HG03196 (cell line): Measurements from ENCODE around the gene ALOXE3.

Source experiments
- ATAC-seq: cut with Tn5 transposase; IDR thresholded peaks from one replicate; pipeline ENCODE4 v1.9.1; 2021; ENCODE audit not compliant: unreplicated experiment

Gene ALOXE3

DNA sequence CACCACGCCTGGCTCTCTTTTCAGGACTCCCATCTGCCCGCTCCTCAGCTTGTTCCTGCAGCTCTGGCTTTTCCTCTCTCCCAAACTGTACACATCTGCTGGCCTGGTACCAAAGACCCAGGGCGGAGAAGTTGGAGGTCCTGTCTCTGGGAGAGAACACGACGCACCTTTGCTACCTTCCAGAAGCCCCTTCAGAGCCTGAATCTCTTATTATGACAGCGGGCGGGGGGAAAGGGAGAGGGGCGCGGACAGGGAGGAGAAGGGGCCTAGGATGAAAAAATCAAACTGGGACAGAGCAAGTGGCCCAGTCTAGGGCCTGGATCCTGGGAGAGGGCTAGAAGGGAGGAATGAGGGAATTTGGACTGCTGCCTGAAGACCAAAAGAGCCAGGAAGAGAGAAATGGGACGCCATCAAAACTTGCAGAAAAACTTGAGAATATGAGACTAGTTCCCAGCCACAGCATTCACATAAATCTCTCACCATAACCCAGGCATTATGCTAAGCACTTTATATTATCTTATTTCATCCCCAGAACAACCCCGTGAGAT, 36.4 kb upstream of the ALOXE3 start:
- no peak for ATAC-seq

DNA sequence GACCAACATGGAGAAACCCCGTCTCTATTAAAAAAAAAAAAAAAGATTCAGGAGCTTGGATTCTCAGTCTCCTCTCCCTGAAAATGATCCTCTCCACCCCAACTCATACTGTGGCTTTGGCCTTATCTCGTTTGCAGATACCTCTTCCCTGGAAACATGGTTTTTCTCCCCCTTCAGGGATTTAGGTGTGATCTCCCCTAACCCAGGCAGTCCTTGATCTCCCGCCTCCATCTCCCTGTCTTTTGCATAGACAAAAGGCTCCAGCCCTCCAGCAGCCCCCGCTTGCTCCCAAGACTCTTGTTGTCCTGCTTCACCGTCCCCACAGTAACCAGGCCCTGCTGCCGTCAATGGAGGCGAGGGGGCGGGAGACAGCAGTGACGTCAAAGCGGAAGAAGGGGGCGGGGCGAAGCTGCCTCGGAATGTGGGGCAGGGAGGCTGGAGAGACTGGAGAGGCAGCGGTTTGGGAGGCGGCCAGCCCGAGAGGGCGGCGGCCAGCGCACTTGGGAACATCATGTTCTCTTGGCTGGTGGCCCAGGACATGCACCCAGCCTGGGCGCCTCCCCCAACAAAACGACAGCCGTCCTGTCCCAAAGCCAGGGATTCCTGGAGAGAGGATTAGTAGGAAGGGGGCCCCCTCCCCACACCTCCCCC, 35.8 kb upstream of the ALOXE3 start:
- ATAC-seq, result no peak

DNA sequence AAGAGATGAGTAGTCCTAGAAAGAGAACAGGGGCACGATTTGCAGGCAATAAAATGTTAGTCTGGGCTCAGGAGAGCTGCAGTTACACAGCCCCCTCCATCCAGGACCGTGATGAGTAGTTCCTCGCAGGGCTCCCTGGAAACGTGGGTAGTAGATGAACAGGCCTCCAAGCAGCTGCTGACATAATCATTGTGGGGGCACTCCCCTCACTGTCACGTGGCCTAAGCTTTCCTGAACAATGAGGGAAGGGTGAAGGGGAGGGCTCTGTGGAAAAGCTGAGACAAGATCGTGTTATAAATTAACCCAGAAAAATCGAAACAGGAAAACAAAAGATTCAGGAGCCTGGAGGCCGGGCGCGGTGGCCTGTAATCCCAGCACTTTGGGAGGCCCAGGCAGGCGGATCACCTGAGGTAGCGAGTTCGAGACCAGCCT, 35.2 kb upstream of the ALOXE3 start:
- ATAC-seq, result no peak

DNA sequence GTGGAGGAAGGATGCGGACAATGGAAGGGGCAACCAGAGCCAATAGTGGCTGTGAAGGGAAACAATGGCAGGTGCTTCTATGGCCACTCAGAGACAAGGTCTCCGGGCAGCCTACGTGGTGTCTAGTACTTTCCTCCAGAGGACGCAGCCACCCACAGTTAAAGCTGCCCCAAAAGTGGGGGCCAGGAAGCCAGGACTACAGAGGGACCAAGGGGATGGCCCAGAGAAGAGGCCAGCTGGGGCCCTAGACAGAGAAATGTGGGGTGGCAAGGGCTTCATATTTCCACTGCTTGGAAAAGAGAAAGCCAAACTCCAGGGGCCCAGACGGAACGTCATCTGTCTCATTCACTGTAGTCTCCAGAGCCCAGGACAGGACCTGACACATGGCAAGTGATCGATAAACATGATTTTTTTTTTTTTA, 34.7 kb upstream of the ALOXE3 start:
- ATAC-seq, result no peak

DNA sequence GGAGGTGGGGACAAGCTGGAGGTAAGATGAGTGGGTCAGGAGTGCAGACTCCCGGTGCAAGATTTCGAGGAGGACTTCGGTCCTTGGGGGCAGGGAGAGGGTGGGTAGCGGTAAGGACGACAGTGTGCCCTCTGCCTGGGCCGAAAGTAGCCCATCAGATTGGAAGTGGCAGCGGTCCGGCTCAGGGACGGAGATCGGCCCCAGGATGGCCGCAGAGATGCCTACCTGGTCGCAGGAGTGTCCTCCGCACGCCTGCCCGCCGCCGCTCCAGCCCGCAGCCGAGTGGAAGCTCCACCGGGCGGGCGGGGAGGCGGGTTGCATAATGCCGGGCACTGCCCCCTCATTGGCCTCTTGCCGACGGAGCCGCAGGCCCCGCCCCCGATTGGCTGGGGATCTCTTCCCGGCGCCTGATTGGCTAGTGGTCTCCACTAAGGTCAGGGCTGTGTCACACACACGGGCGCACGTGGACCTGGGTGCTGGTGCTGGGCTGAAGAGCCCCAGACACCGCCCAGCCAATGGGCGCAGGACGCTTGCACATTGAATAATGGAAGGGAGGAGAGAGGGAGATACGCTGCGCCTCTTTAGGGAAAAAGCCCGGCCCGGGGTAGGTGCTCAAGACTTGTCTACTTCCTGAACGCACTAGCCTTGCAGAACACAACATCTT, 33.9 kb upstream of the ALOXE3 start, which contains the start of gene PER1:
TSS of gene PER1 (minus strand) at position 293 of the 664 bp plus-strand sequence. CDS start 1,698 bp downstream, outside the sequence.
- peak; percentile 24 for ATAC-seq

DNA sequence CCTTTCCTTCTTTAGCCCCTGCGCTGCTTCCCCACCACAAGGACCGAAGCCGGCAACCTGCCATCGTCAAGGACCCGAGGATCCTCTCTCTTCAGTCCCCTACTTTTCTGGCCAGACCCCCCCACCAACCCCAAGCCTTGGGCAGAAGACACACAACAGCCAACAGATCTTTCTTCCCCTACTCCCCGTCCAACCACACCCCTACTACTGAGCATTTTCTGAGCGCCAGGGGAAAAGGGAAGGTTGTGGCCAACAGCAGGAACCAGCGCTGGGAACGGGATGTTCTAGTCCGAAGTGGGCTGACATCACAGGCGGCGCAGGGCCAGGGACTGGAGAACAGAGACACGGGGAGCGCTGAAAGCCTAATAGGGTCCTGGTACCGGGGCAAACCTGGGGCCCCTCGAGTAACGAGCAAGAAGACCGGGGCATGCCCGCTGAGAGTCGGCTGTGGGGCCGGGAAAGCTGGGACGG, 33.4 kb upstream of the ALOXE3 start:
- no peak for ATAC-seq

DNA sequence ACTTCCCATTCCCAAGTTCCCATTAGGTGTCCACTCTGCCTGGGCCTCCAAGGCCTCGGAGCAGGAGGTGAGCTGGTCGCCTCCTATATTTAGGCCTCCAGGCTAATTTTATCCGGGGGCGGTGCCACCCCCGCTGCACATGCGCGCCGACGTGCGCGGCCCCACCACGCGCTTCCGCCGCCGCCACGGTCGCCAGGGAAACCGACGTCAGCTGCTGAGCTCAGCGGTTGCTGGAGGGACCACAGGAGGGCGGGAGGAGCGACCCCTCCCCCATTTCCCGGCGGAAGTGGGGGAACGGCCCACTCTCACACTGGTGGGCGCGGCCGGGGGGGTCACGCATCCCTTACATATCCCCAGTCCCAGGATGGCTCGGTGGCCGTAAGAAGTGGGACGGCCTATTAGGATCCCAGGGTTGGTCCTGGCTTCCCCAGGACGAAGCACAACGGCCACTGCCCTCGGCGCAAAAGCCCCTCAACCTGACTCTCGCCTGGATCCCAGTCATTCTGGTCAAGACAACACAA, 32.9 kb upstream of the ALOXE3 start:
- peak; percentile 42 for ATAC-seq

DNA sequence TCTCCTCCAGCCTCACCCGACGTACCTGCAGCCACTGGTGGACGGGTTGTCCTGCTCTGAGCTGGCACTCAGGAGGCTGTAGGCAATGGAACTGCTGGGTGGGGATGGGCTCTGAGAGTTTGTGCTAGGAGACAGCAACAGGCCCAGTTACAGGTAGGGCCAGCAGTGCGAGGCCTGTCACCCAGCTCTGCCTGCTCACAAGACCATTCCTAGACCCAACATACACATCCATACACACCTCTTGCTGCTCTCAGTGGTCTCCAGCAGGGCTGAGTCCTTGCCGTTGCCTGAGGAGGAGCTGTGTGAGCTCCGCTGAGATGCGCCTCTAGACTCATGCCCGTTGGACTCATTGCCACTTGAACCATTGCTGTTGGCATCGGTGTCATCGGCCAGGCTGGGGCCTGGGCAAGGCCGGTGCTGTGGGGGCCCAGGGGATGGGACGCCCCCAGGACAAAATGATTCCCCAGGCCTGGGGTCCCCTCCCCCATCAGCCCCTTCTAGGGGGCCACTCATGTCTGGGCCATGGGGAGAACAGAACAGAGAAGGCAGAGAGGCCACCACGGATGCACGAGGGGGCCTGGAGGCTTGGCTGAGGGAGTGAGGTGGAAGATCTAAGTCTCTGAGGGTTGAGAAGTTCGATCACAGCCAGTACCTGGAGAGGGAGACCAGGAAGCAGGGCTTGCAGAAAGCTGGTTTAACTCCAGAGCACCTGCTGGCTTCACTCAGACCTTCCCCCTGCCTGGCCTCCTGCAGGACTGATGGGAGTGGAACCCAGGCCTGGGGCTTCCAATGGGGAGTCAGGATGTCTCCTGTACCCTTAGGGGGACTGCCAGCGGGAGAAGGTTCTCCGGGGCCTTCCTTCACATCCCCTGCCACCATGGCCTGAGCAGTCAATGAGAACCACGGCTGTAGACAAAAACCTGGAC, 32.1 kb upstream of the ALOXE3 start:
- no peak for ATAC-seq

DNA sequence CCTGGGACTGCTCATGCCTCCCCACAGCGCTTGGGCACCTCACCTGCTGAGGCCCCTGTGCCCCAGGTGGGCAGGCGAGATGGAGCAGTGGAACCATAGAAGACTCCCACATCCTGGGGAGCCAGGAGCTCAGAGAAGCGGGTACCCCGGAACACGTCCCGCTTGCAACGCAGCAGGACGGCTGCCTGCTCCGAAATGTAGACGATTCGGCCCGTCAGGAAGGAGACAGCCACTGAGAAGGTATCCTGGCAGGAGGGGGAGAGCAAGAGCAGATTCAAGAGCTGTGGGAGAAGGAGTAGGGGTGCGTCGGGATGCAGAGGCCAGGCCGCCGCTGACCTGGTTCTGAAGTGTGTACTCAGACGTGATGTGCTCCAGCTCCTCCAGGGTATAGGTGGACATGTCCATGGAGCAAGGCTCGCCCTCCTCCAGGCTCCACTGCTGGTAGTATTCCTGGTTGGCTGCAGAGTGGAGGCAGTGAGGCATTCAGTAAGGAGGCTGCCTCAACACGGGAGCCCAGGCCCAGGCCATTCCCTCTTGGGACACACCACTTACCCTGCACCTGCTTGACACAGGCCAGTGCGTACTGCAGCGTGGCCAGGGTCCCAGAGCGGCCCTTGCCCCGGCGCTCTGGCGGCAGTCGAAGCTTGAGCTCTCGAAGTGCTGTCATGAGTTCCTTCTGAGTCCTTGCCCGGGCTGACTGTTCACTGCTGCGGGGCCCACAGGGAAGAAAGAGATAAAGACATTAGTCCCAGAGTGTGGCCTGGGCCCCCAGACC, 31.3 kb upstream of the ALOXE3 start:
- ATAC-seq, result no peak

DNA sequence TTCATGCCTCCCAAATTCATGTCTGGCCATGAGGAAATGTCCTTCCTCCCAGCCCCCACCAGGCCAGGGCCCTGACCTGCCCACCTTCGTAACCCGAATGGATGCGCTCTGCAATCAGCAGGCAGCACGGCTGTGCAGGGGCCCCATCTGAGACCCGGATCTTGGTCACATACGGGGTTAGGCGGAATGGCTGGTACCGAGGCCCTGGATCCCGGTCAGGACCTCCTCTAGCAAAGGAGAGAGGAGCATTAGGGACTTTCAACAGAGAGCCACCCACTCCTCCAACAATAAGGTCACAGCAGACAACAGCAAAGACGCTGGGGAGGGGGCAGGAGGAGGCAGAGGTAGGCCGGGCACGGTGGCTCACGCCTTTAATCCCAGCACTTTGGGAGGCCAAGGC, 30.2 kb upstream of the ALOXE3 start:
- no peak for ATAC-seq

DNA sequence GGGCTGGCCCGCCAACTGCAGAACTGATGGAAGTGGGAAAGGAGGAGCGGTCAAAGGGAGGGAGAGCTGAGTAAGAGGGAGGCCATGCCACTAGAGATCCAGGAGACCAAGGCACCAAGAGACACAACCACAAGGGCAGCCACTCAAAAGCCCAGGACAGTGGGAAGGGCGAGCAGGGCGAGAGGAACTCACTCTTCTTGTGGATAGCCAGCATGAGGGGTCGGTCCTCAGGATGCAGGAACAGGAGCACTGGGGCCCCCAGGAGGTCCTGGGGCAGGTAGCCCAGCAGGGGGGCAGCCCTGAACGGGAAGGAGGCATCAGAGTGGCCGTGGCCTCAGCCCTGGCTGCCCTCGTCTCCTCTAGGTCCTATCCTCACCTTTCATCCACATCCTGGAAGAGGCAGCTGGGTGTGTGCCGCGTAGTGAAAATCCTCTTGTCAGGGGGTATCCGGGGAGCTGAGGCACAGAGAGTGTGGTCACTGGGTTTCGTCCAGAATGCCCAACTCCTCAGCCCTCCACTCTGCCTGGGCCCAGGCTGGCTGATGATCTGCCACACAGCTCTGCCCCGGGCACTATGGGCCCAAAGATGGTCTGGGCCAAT, 29.6 kb upstream of the ALOXE3 start:
- ATAC-seq, result no peak

DNA sequence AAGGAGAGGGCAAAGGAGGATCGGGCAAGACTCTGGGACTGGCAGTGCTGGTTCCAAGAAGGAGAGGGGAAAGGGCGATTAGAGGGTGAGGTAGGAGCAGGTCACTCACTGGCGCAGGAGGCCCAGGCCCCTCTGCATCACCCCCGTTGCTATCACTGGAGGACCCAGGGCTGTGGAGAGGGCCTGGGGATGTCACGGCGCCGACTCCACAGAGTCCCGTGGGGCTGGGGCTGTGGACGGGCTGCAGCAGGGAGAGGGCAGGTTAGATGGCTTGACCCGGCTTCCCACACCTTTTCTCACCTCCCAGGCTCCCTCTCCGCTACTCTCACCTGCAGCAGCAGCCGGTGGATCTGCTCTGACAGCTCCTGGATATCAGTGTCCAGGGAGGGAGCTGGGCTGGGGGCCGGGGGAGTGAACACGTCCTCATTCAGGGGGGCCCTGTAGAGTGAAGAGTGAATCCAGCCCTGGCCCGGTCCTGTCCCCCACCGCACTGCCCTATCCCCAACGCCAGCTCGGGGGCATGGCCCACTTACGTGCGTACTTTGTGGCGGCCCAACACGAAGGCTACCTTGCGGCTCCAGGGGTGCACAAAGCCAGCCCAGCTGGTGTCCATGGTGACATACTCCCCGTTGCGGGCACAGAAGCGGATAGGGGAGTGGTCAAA, 29.0 kb upstream of the ALOXE3 start:
- no peak for ATAC-seq

DNA sequence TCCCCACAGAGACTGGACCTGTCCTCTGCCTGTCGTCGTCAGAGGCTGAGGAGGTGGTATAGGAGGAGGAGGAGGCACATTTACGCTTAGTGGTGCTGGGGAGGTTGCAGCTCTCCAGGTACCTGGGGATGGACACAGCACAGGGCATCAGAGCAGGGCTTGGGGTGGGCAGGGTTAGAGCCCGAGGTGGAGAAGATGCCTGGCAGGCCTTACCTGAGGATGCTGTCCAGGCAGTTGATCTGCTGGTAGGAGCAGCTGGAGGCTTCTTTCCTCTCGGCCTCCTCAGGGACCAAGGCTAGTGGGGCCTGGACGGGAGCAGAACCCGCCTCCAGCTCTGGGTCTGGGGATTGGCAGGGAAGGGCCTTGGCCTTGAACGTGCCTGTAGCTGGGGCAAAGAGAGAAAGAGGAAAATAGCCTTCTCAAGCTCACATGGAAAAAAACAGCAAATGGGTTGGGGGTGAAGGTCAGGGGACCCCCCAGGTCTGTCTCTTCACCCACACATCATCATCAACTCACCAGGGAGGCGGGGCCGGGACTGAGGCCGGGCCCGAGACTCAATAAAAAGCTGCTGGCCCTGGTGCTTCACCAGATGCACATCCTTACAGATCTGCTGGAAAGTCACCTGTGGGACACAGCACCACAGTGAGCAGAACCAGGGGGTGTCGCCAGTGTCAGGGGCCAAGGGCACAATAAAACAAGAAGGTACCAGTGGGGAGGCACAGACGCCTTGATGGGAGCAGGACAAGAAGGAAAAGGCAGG, 28.2 kb upstream of the ALOXE3 start:
- no peak for ATAC-seq

DNA sequence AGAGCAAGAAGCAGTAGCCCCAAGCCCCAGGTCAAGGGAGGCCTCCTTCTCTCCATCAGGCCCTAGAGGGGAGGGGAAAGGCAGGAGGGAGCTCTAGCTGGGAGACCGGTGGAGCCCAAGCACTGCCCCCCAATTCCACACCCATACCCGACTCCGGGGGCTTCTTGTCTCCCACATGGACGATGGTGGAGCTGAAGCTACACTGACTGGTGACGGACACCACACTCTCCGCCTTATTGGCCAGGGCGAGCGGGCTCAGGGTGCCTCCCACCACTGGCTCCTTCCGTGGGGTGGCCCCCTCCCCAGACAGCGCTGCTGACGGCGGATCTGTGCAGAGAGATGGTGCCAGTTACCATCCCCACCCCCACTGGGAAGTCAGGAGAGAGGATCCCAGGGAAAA, 27.5 kb upstream of the ALOXE3 start:
- ATAC-seq, result no peak

DNA sequence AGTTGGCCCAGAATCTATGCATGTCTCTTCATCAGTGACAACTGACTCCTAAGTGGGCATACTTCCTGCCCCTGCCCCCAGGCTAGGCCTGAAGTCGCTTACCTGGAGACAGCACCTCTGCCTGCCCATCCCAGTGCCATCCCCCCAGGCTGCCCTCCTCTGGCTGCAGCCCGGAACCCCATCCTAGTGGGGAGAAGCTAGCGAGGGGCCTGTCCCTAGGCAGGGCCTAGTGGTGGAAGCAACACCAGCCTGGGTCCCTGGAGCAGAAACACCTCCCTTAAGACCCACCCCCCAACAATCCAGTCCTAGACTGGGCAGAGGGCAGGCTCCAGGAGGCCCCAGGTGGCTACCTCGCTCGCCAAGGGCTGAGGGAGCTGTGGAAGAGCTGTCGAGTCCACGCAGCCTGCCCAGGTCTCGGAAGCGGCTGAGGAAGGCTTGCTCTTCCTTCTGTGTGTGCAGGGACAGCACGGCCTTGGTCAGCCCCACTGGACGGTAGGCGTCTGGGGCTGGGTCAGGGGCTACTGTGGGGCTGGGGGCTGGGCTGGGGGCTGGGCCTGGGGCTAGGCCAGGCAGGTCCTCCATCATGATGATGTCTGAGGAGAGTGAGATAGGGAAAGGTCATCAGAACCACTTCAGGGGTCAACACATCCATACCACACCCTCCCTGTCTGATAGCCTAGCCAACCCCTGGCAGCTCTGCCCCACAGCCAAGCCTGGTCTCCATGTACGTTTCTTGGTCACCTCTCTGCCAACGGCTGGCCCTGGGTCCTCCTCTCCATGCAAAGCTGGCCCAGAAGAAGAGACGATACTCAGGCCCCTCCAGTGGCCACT, 26.3 kb upstream of the ALOXE3 start:
- no peak for ATAC-seq

DNA sequence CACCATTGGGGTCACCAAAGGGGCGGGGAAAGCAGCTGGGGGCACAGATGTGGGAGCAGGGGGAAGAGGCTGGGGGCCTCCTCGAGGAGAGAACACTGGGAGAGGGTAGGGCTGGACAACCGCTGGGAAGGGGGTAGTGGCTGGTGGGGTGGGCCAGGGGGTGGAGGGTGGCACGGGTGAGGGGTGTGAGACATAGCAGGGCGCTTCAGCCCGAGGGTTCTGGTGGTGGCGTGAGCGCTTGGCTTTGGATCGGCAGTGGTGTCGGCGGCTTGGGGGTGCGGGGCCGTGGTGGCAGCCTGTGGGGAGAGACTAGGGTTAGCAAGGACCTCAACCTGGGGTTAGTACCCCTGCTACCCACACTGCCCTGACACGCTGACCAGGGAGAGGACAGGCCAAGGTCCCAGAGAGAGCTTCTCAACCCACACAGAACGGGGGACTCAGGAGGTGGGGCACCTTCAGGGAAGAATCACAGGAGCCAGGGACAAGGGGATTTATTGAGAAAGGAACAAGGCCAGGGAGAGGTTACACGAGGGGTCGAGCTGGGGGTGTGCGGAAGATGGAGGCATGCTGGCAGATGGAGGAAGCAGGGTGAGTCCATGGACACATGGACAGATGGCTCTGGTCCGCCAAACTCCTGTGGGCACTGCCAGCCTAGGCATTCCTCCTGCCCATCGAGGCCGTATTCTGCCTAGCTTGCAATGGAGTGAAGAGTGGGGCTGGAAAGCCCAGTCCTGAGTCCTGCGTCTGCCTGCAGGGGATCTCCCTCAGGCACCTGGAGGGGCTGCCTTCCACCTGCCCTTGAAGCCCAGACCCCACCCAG, 25.5 kb upstream of the ALOXE3 start:
- ATAC-seq, result no peak
